Naive B cell (primary cell): Measurements from ENCODE around the gene NOP56. TPM values are rescaled to one million over a fixed set of nuclear protein-coding genes. Genes with fewer than 3 reads are reported as not detected.

Source experiments
- ATAC-seq, 2 donors: fragments of 150-1000 bp; cut with Tn5 transposase; 2 replicates each; pipeline ENCODE4 v1.10.0; 2021; ENCODE audit warnings: low read depth in 2 of 2, mild to moderate bottlenecking in 2 of 2, moderate library complexity in 2 of 2
- DNase-seq: peaks from one replicate; pipeline ENCODE4 v3.0.0; 2022
- H3K27ac Mint-ChIP-seq, 6 donors: one replicate each; pipeline ENCODE4 v1.8.0; 2020 to 2022; ENCODE audit warnings: mild to moderate bottlenecking in 6 of 6, mixed read lengths in 6 of 6, moderate library complexity in 5 of 6, inconsistent platforms in 2 of 6
- H3K27me3 Mint-ChIP-seq, 3 donors: one replicate each; pipeline ENCODE4 v1.8.0; 2021 to 2022; ENCODE audit warnings: mixed read lengths in 3 of 3, mild to moderate bottlenecking in 1 of 3
- H3K36me3 Mint-ChIP-seq, 2 donors: one replicate each; pipeline ENCODE4 v1.8.0; 2020 to 2022; ENCODE audit warnings: mixed read lengths in 2 of 2, inconsistent platforms in 1 of 2, mild to moderate bottlenecking in 1 of 2
- H3K4me1 Mint-ChIP-seq, 3 donors: one replicate each; pipeline ENCODE4 v1.8.0; 2020 to 2022; ENCODE audit warnings: mixed read lengths in 3 of 3, inconsistent platforms in 1 of 3, mild to moderate bottlenecking in 1 of 3, moderate library complexity in 1 of 3
- H3K4me3 Mint-ChIP-seq, 8 donors: one replicate each; pipeline ENCODE4 v1.8.0; 2020 to 2022; ENCODE audit warnings: mild to moderate bottlenecking in 8 of 8, mixed read lengths in 8 of 8, moderate library complexity in 8 of 8, inconsistent platforms in 2 of 8
- H3K9me3 Mint-ChIP-seq, 7 donors: one replicate each; pipeline ENCODE4 v1.8.0; 2020 to 2022; ENCODE audit warnings: mixed read lengths in 7 of 7, mild to moderate bottlenecking in 5 of 7, inconsistent platforms in 2 of 7, moderate library complexity in 1 of 7
- polyA plus RNA-seq, 6 donors: library from polyadenylated mRNA; unstranded; fragments of 300-500 nt; fragmentation: Illumina TruSeq; gene quantifications; one replicate each; pipeline ENCODE4 v1.2.3, GENCODE V29; 2021; ENCODE audit warnings: low read depth in 6 of 6

The NOP56 gene
- polyA plus RNA-seq, 6 donors from 2014 or later, result 67.7 to 115 (median 95.8) TPM

DNA sequence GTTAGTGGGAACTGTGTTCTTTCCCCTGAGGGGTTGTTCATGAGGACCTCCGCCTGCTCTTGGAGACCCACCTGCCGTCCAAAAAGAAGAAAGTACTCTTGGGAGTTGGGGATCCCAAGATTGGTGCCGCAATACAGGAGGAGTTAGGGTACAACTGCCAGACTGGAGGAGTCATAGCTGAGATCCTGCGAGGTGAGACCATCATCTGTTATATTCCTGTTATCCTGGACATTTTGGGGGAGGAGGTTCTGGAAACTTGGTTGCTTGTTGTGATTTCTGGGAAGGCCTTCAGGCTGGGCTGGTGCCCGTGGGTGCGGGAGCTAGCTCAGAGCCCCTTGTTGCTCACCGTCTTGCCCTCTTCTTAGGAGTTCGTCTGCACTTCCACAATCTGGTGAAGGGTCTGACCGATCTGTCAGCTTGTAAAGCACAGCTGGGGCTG, 2.0 kb downstream of the NOP56 start:
- H3K27ac Mint-ChIP-seq, result peak overlapping the region in 5 of 6 donors; percentile 56 to 91 (median 69)
- peaks cover 0 to 2% (median 0%) of the 10 kb centered on the region in 7 donors for H3K9me3 Mint-ChIP-seq
- ATAC-seq, result no peak
- no peak for DNase-seq
- H3K4me1 Mint-ChIP-seq, result peaks cover 19 to 47% (median 38%) of the 10 kb centered on the region in 3 donors
- peaks cover 26 to 36% of the 10 kb centered on the region in 2 donors for H3K36me3 Mint-ChIP-seq
- H3K4me3 Mint-ChIP-seq, result peak overlapping the region in 7 of 8 donors; percentile 79 to 94 (median 89)
- no peaks in the 10 kb centered on the region for H3K27me3 Mint-ChIP-seq

DNA sequence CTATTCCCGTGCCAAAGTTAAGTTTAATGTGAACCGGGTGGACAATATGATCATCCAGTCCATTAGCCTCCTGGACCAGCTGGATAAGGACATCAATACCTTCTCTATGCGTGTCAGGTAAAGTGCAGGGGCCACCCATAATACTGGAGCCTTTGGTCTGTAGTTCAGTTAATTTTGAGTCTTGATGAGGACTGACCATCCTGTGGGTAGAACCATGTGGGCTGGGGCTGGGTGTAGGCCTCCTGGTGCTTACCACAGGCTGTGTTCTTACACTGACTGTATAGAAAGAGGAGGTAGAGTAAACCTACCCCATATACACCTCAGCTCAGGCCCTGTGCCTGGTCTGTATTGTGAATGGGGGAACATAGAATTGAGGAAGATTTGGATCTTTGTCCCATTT, 2.4 kb downstream of the NOP56 start:
- no peak for DNase-seq
- Mint-ChIP-seq H3K9me3 (peaks cover 0 to 2% (median 0%) of the 10 kb centered on the region in 7 donors), H3K27ac (peak overlapping the region in 4 of 6 donors; percentile 56 to 91 (median 76)), H3K36me3 (peaks cover 26 to 40% of the 10 kb centered on the region in 2 donors), H3K4me1 (peaks cover 23 to 46% (median 38%) of the 10 kb centered on the region in 3 donors), H3K4me3 (peak overlapping the region in 7 of 8 donors; percentile 52 to 94 (median 88)), H3K27me3 (no peaks in the 10 kb centered on the region)
- ATAC-seq, result no peak

GRCh38 chr20:2655331-2656116, 3.1 kb downstream of the NOP56 start:
- Mint-ChIP-seq H3K9me3 (peaks cover 0 to 2% (median 0%) of the 10 kb centered on the region in 7 donors), H3K4me3 (peak overlapping the region in 2 of 8 donors; percentile 25 to 94), H3K36me3 (peaks cover 33 to 47% of the 10 kb centered on the region in 2 donors), H3K4me1 (peaks cover 30 to 41% (median 38%) of the 10 kb centered on the region in 3 donors), H3K27me3 (no peaks in the 10 kb centered on the region), H3K27ac (peak overlapping the region in 4 of 6 donors; percentile 6 to 91 (median 12))
- DNase-seq (no peak), ATAC-seq (no peak)

- Mint-ChIP-seq H3K4me1 (peaks cover 33 to 38% (median 37%) of the 10 kb centered on the region in 3 donors), H3K9me3 (peaks cover 0 to 2% (median 0%) of the 10 kb centered on the region in 7 donors), H3K27me3 (no peaks in the 10 kb centered on the region), H3K4me3 (peak overlapping the region in 2 of 8 donors; percentile 29 to 67), H3K27ac (peak overlapping the region in 5 of 6 donors; percentile 22 to 86 (median 38)), H3K36me3 (peaks cover 37 to 53% of the 10 kb centered on the region in 2 donors)
- no peak for DNase-seq
- ATAC-seq, result no peak
Observed at GRCh38 chr20:2656471-2657117, 4.2 kb downstream of the NOP56 start.

DNA sequence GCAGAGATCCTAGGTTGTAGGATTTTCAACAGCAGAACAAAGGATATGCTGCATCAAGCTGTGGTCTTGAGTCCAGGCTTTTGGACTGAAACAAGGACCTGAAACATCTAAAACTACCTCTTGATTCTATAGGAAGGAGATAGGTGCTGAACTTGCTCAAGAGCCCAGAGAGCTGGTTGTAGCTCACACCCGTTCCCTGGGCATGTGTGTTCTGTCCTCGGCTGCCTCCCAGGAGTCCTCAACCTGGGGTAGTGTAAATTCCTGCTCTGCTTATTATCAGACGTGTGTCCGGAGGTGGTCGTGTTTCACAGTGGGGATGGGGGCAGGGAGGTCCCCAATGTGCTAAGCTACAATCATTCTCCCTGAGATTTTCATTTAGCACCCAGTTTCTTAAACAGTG, 4.8 kb downstream of the NOP56 start:
- Mint-ChIP-seq H3K4me1 (peaks cover 37 to 41% (median 39%) of the 10 kb centered on the region in 3 donors), H3K9me3 (peaks cover 0 to 2% (median 0%) of the 10 kb centered on the region in 7 donors), H3K36me3 (peaks cover 41 to 60% of the 10 kb centered on the region in 2 donors), H3K27ac (peak overlapping the region in 3 of 6 donors; percentile 38 to 86 (median 49)), H3K27me3 (no peaks in the 10 kb centered on the region), H3K4me3 (peak overlapping the region in 1 of 8 donors; percentile 67)
- DNase-seq (no peak), ATAC-seq (no peak)

DNA sequence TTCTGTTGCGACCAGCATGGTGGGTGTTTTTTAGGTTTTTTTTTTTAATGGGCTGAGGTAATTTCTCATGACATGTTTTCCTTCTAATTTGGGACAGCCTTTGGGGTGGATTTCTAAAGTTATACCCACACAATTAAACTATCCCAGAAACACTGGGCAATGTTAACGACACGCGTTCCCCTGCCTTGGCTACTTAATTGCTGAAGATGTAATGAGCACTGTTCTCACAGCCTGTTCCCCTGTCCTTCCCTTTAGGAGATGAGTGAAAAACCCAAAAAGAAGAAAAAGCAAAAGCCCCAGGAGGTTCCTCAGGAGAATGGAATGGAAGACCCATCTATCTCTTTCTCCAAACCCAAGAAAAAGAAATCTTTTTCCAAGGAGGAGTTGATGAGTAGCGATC, 5.2 kb downstream of the NOP56 start:
- H3K36me3 Mint-ChIP-seq, result peaks cover 41 to 64% of the 10 kb centered on the region in 2 donors
- DNase-seq, result no peak
- peak overlapping the region in 4 of 6 donors; percentile 49 to 65 (median 58) for H3K27ac Mint-ChIP-seq
- H3K9me3 Mint-ChIP-seq, result peaks cover 0 to 2% (median 0%) of the 10 kb centered on the region in 7 donors
- H3K27me3 Mint-ChIP-seq, result no peaks in the 10 kb centered on the region
- H3K4me1 Mint-ChIP-seq, result peaks cover 41 to 44% (median 42%) of the 10 kb centered on the region in 3 donors
- peak overlapping the region in 2 of 8 donors; percentile 59 to 67 for H3K4me3 Mint-ChIP-seq
- ATAC-seq, result no peak

- peaks cover 0 to 2% (median 0%) of the 10 kb centered on the region in 7 donors for H3K9me3 Mint-ChIP-seq
- H3K36me3 Mint-ChIP-seq, result peaks cover 41 to 64% of the 10 kb centered on the region in 2 donors
- peaks cover 38 to 45% (median 44%) of the 10 kb centered on the region in 3 donors for H3K4me1 Mint-ChIP-seq
- ATAC-seq, result no peak
- H3K27me3 Mint-ChIP-seq, result no peaks in the 10 kb centered on the region
- H3K4me3 Mint-ChIP-seq, result peak overlapping the region in 2 of 8 donors; percentile 64 to 67
- DNase-seq, result no peak
- H3K27ac Mint-ChIP-seq, result peak overlapping the region in 2 of 6 donors; percentile 53 to 84
Observed at GRCh38 chr20:2658414-2659354, 6.3 kb downstream of the NOP56 start.

- peaks cover 35 to 45% (median 43%) of the 10 kb centered on the region in 3 donors for H3K4me1 Mint-ChIP-seq
- DNase-seq (no peak), ATAC-seq (no peak)
- peaks cover 0 to 5% (median 0%) of the 10 kb centered on the region in 7 donors for H3K9me3 Mint-ChIP-seq
- H3K27me3 Mint-ChIP-seq, result no peaks in the 10 kb centered on the region
- H3K27ac Mint-ChIP-seq, result peak overlapping the region in 2 of 6 donors; percentile 29 to 33
- H3K36me3 Mint-ChIP-seq, result peaks cover 46 to 72% of the 10 kb centered on the region in 2 donors
- H3K4me3 Mint-ChIP-seq, result peak overlapping the region in 1 of 8 donors; percentile 62
Observed at GRCh38 chr20:2659547-2659946, 7.1 kb downstream of the NOP56 start.

DNA sequence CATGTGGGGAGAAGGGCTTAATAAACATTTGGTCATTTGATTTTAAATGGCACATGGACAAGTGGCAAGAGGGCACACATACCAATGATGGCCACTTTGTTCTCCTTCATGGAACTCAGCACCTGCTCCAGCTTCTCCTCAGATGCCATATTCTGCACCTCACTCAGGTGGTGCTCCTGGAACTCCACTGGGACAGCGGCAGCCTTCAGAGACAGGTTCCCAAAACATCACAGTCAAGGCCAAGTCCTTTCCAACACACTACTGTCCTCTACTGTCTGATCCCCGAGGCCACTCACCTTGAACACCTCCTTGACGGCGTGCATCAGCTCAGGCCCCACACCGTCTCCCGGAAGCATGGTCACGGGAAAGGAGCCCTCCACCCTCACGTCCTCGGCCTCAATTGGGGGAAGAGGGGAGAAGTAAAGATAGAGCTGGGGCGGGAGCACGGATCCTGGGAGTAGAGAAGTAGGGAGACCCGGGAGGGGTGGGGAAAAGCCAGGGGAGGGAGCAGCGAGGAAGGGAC, 11.0 kb downstream of the NOP56 start:
- Mint-ChIP-seq H3K27ac (peak overlapping the region; percentile 90 to 98 (median 94)), H3K27me3 (peaks cover 0 to 10% (median 9%) of the 10 kb centered on the region in 3 donors)
- no peak for ATAC-seq

DNA sequence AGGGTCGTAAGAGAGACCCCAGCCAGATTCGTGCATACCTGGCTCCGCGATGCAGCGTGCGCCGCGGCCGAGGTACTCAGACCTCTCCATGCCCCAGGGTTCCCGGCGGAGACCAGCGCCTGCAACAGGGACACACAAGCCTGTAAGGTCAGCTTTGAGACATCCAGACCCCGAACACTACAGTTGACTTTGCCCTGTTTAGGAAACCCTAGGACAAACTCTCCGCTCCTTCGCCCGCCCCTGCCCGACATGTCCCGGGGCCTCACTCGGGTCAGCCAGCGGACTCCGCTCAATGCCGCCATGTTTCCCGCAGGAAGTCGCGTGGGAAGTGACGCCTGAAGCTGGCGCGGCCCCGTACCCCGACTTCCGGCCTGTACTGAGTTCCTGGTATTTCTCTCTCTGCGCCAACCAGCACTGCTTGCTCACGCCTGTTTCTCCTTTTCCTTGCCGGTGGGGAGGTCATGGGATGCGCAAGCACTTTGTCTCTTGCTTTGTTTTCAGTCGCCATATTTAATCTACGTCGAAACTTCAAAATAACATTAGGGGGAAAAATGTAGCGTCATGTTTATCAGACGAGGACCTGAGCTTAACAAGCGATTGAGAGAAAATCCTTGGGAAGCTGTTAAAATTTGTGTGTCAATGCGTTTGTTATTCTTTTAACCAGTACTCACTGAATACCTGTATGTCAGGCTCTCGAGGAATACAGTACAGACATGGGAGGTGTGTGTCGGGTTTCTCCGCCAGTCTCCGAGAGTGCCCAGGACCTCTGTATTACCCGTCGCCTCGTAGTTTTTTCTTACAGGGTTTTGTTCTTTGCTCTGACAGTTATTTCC, 11.7 kb downstream of the NOP56 start, which contains the start of gene IDH3B:
Gene IDH3B, minus strand, starts transcription at position 330 of the 833 bp plus-strand sequence. Its CDS starts 28 bp downstream, at position 302.
- Mint-ChIP-seq H3K36me3 (peaks cover 21 to 40% of the 10 kb centered on the region in 2 donors), H3K4me3 (peak within 1 kb of the TSS; percentile 87 to 99 (median 96)), H3K27ac (peak within 1 kb of the TSS; percentile 92 to 98 (median 94)), H3K9me3 (peaks cover 0 to 5% (median 0%) of the 10 kb centered on the region in 7 donors), H3K4me1 (peaks cover 13 to 33% (median 32%) of the 10 kb centered on the region in 3 donors), H3K27me3 (peaks cover 0 to 16% (median 16%) of the 10 kb centered on the region in 3 donors)
- DNase-seq (peak; percentile 89), ATAC-seq (peak; percentile 98 to 99)

More for the DNA sequence above, 11.0 kb downstream of the NOP56 start:
- DNase-seq, result no peak
- peaks cover 24 to 47% of the 10 kb centered on the region in 2 donors for H3K36me3 Mint-ChIP-seq
- H3K9me3 Mint-ChIP-seq, result peaks cover 0 to 5% (median 0%) of the 10 kb centered on the region in 7 donors
- peaks cover 19 to 39% (median 35%) of the 10 kb centered on the region in 3 donors for H3K4me1 Mint-ChIP-seq
- peak overlapping the region; percentile 87 to 99 (median 96) for H3K4me3 Mint-ChIP-seq

DNA sequence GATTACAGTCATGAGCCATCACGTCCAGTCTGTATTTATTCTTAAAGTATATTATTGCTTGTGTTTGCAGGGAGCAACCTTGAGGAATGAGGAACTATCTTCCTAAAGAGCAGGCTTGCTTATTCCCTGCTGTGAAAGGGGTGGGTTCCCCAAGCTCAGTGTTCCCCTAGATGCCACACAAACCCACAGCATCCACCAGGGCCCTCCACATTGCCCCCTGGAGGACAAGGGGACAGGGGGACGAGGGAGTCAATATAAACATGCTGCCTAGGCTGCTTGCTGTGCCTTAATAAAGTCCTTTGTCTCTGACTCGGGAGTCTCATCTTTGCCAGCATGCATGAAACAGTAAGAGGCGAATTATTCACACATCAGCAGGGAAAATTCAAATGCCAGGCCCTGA, 19.5 kb downstream of the NOP56 start:
- peaks cover 0 to 2% (median 0%) of the 10 kb centered on the region in 7 donors for H3K9me3 Mint-ChIP-seq
- no peaks in the 10 kb centered on the region for H3K36me3 Mint-ChIP-seq
- no peak for DNase-seq
- no peak for ATAC-seq
- peaks cover 14 to 47% (median 32%) of the 10 kb centered on the region in 3 donors for H3K27me3 Mint-ChIP-seq
- no peak overlapping the region for H3K27ac Mint-ChIP-seq
- H3K4me3 Mint-ChIP-seq, result peak overlapping the region in 1 of 8 donors; percentile 32
- H3K4me1 Mint-ChIP-seq, result no peaks in the 10 kb centered on the region
